Erythroblast (primary cell): ENCODE data around the gene PLA2R1.

Experiments
- GATA1 ChIP-seq: IDR thresholded peaks from 2 replicates; pipeline ENCODE4 v1.6.1; 2011; ENCODE audit warnings: low read depth, mild to moderate bottlenecking, control low read depth, low read length, moderate library complexity
- POLR2A ChIP-seq: IDR thresholded peaks from 2 replicates; pipeline ENCODE4 v1.6.1; 2011; ENCODE audit warnings: mild to moderate bottlenecking, low read length

- TF ChIP-seq POLR2A = no peak
- TF ChIP-seq GATA1 = no peak
These were observed 73.9 kb downstream of the PLA2R1 start for GRCh38 chr2:159988412-159988970.
